GM12878 (cell line): ENCODE measurements around the gene IQCK.

Experiments used
- EZH2 ChIP-seq: IDR thresholded peaks from 2 replicates; pipeline ENCODE4 v1.6.1; 2012; ENCODE audit warnings: low read depth, mild to moderate bottlenecking, control low read depth, inconsistent platforms, low read length, borderline replicate concordance; ENCODE audit not compliant: control insufficient read depth
- JUNB ChIP-seq: IDR thresholded peaks from 2 replicates; pipeline ENCODE4 v1.6.1; 2016; ENCODE audit warnings: antibody characterized with exemption, mild to moderate bottlenecking
- TF ChIP-seq, protein P1 (sequence below), 3 experiments: IDR thresholded peaks in 2 of 3; conservative IDR thresholded peaks in 1 of 3; 2 replicates each; pipeline ENCODE4 v1.5.1; 2011; ENCODE audit warnings: low read depth in 3 of 3, low read length in 3 of 3, mild to moderate bottlenecking in 3 of 3, control low read depth in 2 of 3, moderate library complexity in 2 of 3, inconsistent platforms in 1 of 3, mixed read lengths in 1 of 3; ENCODE audit not compliant: control insufficient read depth in 2 of 3, insufficient read depth in 1 of 3; ENCODE audit errors: extremely low read depth in 1 of 3

DNA sequence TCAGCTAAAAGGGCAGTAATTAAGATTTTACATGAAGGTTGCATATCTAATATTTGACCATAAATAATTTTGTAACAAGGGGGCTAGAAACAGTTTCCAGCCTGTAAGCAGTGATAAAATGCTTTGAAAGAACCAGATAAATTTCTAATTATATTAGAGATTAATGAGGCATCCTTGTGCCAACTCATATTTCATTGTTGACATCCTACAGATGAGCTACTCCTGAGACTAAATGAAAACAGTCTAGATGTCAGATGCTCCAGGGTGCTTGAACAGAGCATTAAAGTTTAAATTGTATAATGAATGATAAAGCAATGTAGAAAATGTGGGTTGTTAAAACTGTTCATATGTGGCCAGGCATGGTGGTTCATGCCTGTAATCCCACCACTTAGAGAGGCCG, 23.3 kb downstream of the IQCK start:
- TF ChIP-seq, protein P1, sequence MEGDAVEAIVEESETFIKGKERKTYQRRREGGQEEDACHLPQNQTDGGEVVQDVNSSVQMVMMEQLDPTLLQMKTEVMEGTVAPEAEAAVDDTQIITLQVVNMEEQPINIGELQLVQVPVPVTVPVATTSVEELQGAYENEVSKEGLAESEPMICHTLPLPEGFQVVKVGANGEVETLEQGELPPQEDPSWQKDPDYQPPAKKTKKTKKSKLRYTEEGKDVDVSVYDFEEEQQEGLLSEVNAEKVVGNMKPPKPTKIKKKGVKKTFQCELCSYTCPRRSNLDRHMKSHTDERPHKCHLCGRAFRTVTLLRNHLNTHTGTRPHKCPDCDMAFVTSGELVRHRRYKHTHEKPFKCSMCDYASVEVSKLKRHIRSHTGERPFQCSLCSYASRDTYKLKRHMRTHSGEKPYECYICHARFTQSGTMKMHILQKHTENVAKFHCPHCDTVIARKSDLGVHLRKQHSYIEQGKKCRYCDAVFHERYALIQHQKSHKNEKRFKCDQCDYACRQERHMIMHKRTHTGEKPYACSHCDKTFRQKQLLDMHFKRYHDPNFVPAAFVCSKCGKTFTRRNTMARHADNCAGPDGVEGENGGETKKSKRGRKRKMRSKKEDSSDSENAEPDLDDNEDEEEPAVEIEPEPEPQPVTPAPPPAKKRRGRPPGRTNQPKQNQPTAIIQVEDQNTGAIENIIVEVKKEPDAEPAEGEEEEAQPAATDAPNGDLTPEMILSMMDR (IDR thresholded peaks at IDR 0.05 in 2 of 3, conservative IDR thresholded peaks at IDR 0.05 in 1 of 3; ENCODE audit: control insufficient read depth in 2 of 3, extremely low read depth in 1 of 3, insufficient read depth in 1 of 3, low read depth in 3 of 3, low read length in 3 of 3) = no peak
- no peak for TF ChIP-seq JUNB
- no peak for TF ChIP-seq EZH2
